Thyroid gland (tissue), 4 donors: ENCODE data around the gene ACTA2.

ENCODE experiments used
- POLR2A ChIP-seq, 2 donors: fragments of 450-650 bp; IDR thresholded peaks; one replicate each; pipeline ENCODE4 v1.6.1; 2017; ENCODE audit warnings: antibody characterized with exemption in 2 of 2, mild to moderate bottlenecking in 2 of 2, moderate library complexity in 1 of 2
- TF ChIP-seq, protein P1 (sequence below), 6 experiments: fragments of 200-600 bp in 3 of 6; fragments of 450-650 bp in 3 of 6; sonication (generic) in 3 of 6; IDR thresholded peaks; one replicate each; pipeline ENCODE4 v1.5.1; 2016 to 2019; ENCODE audit warnings: antibody characterized with exemption in 6 of 6, mild to moderate bottlenecking in 2 of 6, inconsistent platforms in 1 of 6, moderate library complexity in 1 of 6

DNA sequence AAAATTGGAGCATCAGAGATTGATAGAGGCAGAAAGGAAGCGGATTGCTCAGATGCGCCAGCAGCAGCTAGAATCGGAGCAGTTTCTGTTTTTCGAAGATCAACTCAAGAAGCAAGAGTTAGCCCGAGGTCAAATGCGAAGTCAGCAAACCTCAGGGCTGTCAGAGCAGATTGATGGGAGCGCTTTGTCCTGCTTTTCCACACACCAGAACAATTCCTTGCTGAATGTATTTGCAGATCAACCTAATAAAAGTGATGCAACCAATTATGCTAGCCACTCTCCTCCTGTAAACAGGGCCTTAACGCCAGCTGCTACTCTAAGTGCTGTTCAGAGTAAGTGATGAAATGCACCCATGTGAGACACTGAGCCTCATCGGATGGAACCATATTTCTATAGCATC lies 39.4 kb downstream of the ACTA2 start:
- TF ChIP-seq, protein P1, sequence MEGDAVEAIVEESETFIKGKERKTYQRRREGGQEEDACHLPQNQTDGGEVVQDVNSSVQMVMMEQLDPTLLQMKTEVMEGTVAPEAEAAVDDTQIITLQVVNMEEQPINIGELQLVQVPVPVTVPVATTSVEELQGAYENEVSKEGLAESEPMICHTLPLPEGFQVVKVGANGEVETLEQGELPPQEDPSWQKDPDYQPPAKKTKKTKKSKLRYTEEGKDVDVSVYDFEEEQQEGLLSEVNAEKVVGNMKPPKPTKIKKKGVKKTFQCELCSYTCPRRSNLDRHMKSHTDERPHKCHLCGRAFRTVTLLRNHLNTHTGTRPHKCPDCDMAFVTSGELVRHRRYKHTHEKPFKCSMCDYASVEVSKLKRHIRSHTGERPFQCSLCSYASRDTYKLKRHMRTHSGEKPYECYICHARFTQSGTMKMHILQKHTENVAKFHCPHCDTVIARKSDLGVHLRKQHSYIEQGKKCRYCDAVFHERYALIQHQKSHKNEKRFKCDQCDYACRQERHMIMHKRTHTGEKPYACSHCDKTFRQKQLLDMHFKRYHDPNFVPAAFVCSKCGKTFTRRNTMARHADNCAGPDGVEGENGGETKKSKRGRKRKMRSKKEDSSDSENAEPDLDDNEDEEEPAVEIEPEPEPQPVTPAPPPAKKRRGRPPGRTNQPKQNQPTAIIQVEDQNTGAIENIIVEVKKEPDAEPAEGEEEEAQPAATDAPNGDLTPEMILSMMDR (IDR thresholded peaks at IDR 0.05) = no peak
- TF ChIP-seq POLR2A (IDR thresholded peaks at IDR 0.05) = no peak
